ENCODE data around the gene LGALS7B.
A peak's percentile ranks its signal among the peaks of the same experiment; 100 is the strongest.
"Not testable (repeated sequence)": the region's sequence is repeated elsewhere in the genome, so short reads cannot be mapped to it uniquely, and the experiment has no call there.

LGALS7B gene

DNA sequence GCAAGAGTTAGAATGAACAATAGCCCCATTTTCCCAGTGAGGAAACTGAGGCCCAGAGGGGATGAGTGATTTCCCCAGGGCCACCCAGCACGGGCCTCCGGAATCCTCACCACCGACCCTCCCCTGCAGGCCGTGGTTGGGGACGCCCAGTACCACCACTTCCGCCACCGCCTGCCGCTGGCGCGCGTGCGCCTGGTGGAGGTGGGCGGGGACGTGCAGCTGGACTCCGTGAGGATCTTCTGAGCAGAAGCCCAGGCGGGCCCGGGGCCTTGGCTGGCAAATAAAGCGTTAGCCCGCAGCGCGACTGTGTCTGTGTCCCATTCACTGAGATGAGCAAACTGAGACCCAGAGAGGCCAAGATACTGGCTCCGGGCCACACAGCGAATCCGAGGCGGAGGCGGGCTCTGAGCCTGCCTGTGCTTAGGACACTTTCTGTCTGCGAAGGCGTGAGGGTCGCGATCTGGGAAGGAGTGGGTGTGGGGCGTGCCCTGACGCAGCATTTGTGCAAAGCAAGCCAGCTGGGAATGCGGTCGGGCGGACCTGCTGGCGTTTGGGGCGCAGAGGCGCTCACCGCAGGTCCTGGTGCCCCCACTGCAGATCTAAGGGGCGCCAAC is 2.6 kb downstream of the LGALS7B start:
- H3K9ac ChIP-seq (ENCODE audit: low read length); H3K79me2 ChIP-seq (ENCODE audit: insufficient read depth, low read length); H3K9me2 ChIP-seq (ENCODE audit: low read depth, low read length); H4K20me1 ChIP-seq (ENCODE audit: insufficient read depth, low read length); H3K4me2 ChIP-seq (ENCODE audit: low read length); H2AFZ ChIP-seq (ENCODE audit: low read length); H3K27me3 ChIP-seq (ENCODE audit: insufficient read depth, low read length); H3K36me3 ChIP-seq (ENCODE audit: insufficient read depth, low read length); H3K4me3 ChIP-seq (ENCODE audit: low read depth, low read length, poor library complexity, severe bottlenecking); H3K9me3 ChIP-seq (ENCODE audit: low read length); H3F3A ChIP-seq (ENCODE audit: insufficient read depth, low read length); H3K27ac ChIP-seq (ENCODE audit: low read depth, low read length, poor library complexity, severe bottlenecking): not testable (repeated sequence)
- peaks cover 13% of the 10 kb centered on the region for H3K4me1 ChIP-seq (ENCODE audit: insufficient read depth, low read length, severe bottlenecking)

DNA sequence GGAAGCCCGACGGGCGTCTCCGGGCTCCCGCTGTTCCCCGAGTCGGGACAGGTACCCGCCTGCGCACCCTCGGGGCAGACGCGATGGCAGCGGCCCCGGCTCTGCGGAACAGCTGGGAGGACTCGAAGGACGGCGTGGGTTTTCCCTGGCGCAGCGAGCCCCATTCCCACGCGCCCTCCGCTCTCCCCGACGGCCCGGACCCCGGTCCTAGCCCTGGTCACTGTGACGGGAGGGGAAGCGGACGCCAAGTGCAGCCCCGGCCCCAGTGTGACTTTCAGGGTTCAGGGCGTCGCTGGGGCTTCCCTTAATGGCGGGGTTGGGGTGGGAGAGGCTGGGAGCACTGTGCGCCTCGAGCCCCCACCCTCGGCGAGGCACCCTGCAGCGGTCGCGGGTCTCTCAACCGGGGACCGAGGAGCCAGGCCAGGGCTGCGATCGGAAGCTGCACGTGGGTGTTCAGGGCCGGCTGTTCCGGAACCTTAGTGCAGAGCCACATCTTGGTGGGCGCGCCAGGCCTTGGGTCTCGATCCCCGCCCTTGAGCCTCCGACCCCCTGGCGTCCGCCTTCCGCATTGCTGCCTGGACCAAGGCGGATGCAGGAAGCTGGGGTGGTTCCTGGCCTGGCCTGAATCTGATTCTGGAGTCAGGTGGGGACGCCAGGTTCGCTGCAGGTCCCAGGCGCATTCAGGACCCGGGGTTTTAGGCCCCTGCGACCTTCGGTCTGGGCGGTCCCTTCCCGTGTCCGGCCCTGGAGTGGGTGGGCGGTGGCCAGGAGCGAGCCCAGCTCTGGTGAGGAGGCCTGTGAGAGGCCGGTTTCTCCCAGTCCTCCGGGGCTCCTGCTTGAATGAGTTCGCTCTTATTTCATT is 3.5 kb downstream of the LGALS7B start:
- Histone ChIP-seq H3K9me3 (ENCODE audit: low read length) (no peaks in the 10 kb centered on the region), H3K9ac (ENCODE audit: low read length) (peak overlapping the region; percentile 41), H3K4me2 (ENCODE audit: low read length) (peak overlapping the region; percentile 63), H3K4me1 (ENCODE audit: insufficient read depth, low read length, severe bottlenecking) (peaks cover 13% of the 10 kb centered on the region), H3F3A (ENCODE audit: insufficient read depth, low read length) (no peaks in the 10 kb centered on the region), H3K79me2 (ENCODE audit: insufficient read depth, low read length) (no peaks in the 10 kb centered on the region), H3K9me2 (ENCODE audit: low read depth, low read length) (no peaks in the 10 kb centered on the region), H3K36me3 (ENCODE audit: insufficient read depth, low read length) (no peaks in the 10 kb centered on the region), H4K20me1 (ENCODE audit: insufficient read depth, low read length) (no peaks in the 10 kb centered on the region), H3K27ac (ENCODE audit: low read depth, low read length, poor library complexity, severe bottlenecking) (no peak overlapping the region), H3K27me3 (ENCODE audit: insufficient read depth, low read length) (no peaks in the 10 kb centered on the region), H3K4me3 (ENCODE audit: low read depth, low read length, poor library complexity, severe bottlenecking) (peak overlapping the region; percentile 51), H2AFZ (ENCODE audit: low read length) (peak overlapping the region; percentile 60; the same call in 1 of the 2 replicates)
- TF ChIP-seq, protein P1, sequence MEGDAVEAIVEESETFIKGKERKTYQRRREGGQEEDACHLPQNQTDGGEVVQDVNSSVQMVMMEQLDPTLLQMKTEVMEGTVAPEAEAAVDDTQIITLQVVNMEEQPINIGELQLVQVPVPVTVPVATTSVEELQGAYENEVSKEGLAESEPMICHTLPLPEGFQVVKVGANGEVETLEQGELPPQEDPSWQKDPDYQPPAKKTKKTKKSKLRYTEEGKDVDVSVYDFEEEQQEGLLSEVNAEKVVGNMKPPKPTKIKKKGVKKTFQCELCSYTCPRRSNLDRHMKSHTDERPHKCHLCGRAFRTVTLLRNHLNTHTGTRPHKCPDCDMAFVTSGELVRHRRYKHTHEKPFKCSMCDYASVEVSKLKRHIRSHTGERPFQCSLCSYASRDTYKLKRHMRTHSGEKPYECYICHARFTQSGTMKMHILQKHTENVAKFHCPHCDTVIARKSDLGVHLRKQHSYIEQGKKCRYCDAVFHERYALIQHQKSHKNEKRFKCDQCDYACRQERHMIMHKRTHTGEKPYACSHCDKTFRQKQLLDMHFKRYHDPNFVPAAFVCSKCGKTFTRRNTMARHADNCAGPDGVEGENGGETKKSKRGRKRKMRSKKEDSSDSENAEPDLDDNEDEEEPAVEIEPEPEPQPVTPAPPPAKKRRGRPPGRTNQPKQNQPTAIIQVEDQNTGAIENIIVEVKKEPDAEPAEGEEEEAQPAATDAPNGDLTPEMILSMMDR (IDR thresholded peaks at IDR 0.05; ENCODE audit: low read length), result peak; percentile 29; the same call in 1 of the 2 replicates
- TF ChIP-seq EZH2 (IDR thresholded peaks at IDR 0.05; ENCODE audit: borderline replicate concordance, low read length), result no peak

DNA sequence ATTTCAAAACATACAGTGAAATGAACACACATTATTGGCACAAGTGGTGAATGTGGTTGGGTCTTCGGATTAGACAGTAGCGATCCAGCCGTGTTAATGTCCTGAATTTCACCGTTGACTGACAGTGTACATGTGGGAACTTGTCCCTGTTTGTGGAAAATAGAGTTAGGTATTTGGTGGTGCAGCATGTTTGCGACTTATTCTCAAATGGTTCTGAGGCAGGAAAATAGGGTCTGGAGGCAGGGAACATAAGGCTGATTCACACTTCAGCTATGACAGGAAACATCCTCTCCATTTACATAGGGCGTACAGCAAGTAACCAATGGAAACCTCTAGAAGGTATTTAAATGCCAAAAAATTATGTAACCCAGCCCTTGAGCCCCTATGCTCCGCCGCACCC is 4.2 kb downstream of the LGALS7B start:
- peak overlapping the region; percentile 51 for H3K4me3 ChIP-seq (ENCODE audit: low read depth, low read length, poor library complexity, severe bottlenecking)
- no peaks in the 10 kb centered on the region for H3K9me2 ChIP-seq (ENCODE audit: low read depth, low read length)
- peaks cover 13% of the 10 kb centered on the region for H3K4me1 ChIP-seq (ENCODE audit: insufficient read depth, low read length, severe bottlenecking)
- H3K27ac ChIP-seq (ENCODE audit: low read depth, low read length, poor library complexity, severe bottlenecking), result no peak overlapping the region
- H3F3A ChIP-seq (ENCODE audit: insufficient read depth, low read length), result no peaks in the 10 kb centered on the region
- no peaks in the 10 kb centered on the region for H3K27me3 ChIP-seq (ENCODE audit: insufficient read depth, low read length)
- H2AFZ ChIP-seq (ENCODE audit: low read length), result peak overlapping the region; percentile 60; the same call in 1 of the 2 replicates
- H3K9ac ChIP-seq (ENCODE audit: low read length), result no peak overlapping the region; the same call in 1 of the 2 replicates
- H3K9me3 ChIP-seq (ENCODE audit: low read length), result no peaks in the 10 kb centered on the region
- H3K79me2 ChIP-seq (ENCODE audit: insufficient read depth, low read length), result no peaks in the 10 kb centered on the region
- no peak for TF ChIP-seq EZH2 (IDR thresholded peaks at IDR 0.05; ENCODE audit: borderline replicate concordance, low read length)
- TF ChIP-seq, protein P1 (IDR thresholded peaks at IDR 0.05; ENCODE audit: low read length), result no peak
- H3K36me3 ChIP-seq (ENCODE audit: insufficient read depth, low read length), result no peaks in the 10 kb centered on the region
- H3K4me2 ChIP-seq (ENCODE audit: low read length), result peak overlapping the region; percentile 63; the same call in 1 of the 2 replicates
- H4K20me1 ChIP-seq (ENCODE audit: insufficient read depth, low read length), result no peaks in the 10 kb centered on the region

All from OCI-LY1 (cell line).